HepG2 (cell line): ENCODE data around the gene EPX. TPM values are rescaled to one million over a fixed set of nuclear protein-coding genes. Genes with fewer than 3 reads are reported as not detected.

ENCODE experiments used
- AGO1 ChIP-seq: fragments of 200-400 bp; formaldehyde crosslinking; IDR thresholded peaks from 2 replicates; pipeline ENCODE4 v1.6.1; 2017; ENCODE audit warnings: mild to moderate bottlenecking, low read depth, low read length, moderate library complexity; ENCODE audit not compliant: poor library complexity, severe bottlenecking
- ETV5 ChIP-seq: IDR thresholded peaks from 2 replicates; pipeline ENCODE4 v1.6.1; 2018; ENCODE audit warnings: missing biosample characterization, missing genetic modification reagents, inconsistent platforms, borderline replicate concordance
- FOXM1 ChIP-seq: sonication (generic); formaldehyde crosslinking; IDR thresholded peaks from 2 replicates; pipeline ENCODE4 v1.5.0; 2020; ENCODE audit warnings: missing genetic modification reagents
- JDP2 ChIP-seq: sonication (generic); formaldehyde crosslinking; IDR thresholded peaks from 2 replicates; pipeline ENCODE4 v1.8.1; 2022; ENCODE audit warnings: missing genetic modification reagents, borderline replicate concordance
- MXI1 ChIP-seq: IDR thresholded peaks from 3 replicates; pipeline ENCODE4 v1.6.1; 2012; ENCODE audit warnings: low read depth, low read length, inconsistent platforms, borderline replicate concordance
- MYNN ChIP-seq: sonication (generic); formaldehyde crosslinking; IDR thresholded peaks from 2 replicates; pipeline ENCODE4 v1.4.0; 2020; ENCODE audit warnings: mild to moderate bottlenecking, low read depth, missing genetic modification reagents
- NFE2 ChIP-seq: sonication (generic); formaldehyde crosslinking; IDR thresholded peaks from 2 replicates; pipeline ENCODE4 v1.4.0; 2020; ENCODE audit warnings: missing genetic modification reagents
- PRPF4 ChIP-seq: fragments of 200-400 bp; formaldehyde crosslinking; IDR thresholded peaks from 2 replicates; pipeline ENCODE4 v1.6.1; 2016; ENCODE audit warnings: low read length, low read depth; ENCODE audit not compliant: poor library complexity, severe bottlenecking
- RBM39 ChIP-seq: fragments of 200-400 bp; formaldehyde crosslinking; IDR thresholded peaks from one replicate; pipeline ENCODE4 v1.6.1; 2018; ENCODE audit warnings: antibody characterized with exemption, mild to moderate bottlenecking, low read depth, low read length; ENCODE audit not compliant: poor library complexity, severe bottlenecking
- SOX5 ChIP-seq: IDR thresholded peaks from 2 replicates; pipeline ENCODE4 v1.6.1; 2016; ENCODE audit warnings: borderline replicate concordance
- SPEN ChIP-seq: sonication (generic); formaldehyde crosslinking; IDR thresholded peaks from 2 replicates; pipeline ENCODE4 v1.5.1; 2020; ENCODE audit warnings: low read depth, mild to moderate bottlenecking, missing genetic modification reagents
- ZFAT ChIP-seq: sonication (generic); formaldehyde crosslinking; conservative IDR thresholded peaks from 2 replicates; pipeline ENCODE4 v1.8.1; 2023; ENCODE audit warnings: missing genetic modification reagents, inconsistent platforms
- ZFY ChIP-seq: sonication (generic); formaldehyde crosslinking; IDR thresholded peaks from 2 replicates; pipeline ENCODE4 v1.4.0; 2020; ENCODE audit warnings: missing genetic modification reagents
- ZNF143 ChIP-seq: sonication (generic); formaldehyde crosslinking; IDR thresholded peaks from 2 replicates; pipeline ENCODE4 v1.4.0; 2020; ENCODE audit warnings: missing genetic modification reagents
- ZNF232 ChIP-seq: sonication (generic); formaldehyde crosslinking; IDR thresholded peaks from 2 replicates; pipeline ENCODE4 v1.4.0; 2020; ENCODE audit warnings: missing genetic modification reagents, borderline replicate concordance
- ZNF557 ChIP-seq: sonication (generic); formaldehyde crosslinking; IDR thresholded peaks from 2 replicates; pipeline ENCODE4 v1.4.0; 2020; ENCODE audit warnings: missing genetic modification reagents
- ZNF563 ChIP-seq: sonication (generic); formaldehyde crosslinking; IDR thresholded peaks from 2 replicates; pipeline ENCODE4 v1.8.0; 2022; ENCODE audit warnings: mild to moderate bottlenecking, moderate library complexity, missing genetic modification reagents
- ZNF713 ChIP-seq: sonication (generic); formaldehyde crosslinking; IDR thresholded peaks from 2 replicates; pipeline ENCODE4 v1.4.0; 2020; ENCODE audit warnings: mild to moderate bottlenecking, missing genetic modification reagents
- ZNF781 ChIP-seq: sonication (generic); formaldehyde crosslinking; IDR thresholded peaks from 2 replicates; pipeline ENCODE4 v1.5.1; 2020; ENCODE audit warnings: borderline replicate concordance, mild to moderate bottlenecking, missing genetic modification reagents; ENCODE audit errors: not compliant biosample characterization
- ZSCAN25 ChIP-seq: sonication (generic); formaldehyde crosslinking; IDR thresholded peaks from 2 replicates; pipeline ENCODE4 v1.8.0; 2022; ENCODE audit warnings: mild to moderate bottlenecking, missing genetic modification reagents
- polyA plus RNA-seq, 8 experiments: library from polyadenylated mRNA; depleted of rRNA in 3 of 8; stranded (reverse) in 7 of 8; unstranded in 1 of 8; fragments of >200 nt; fragmentation: Illumina TruSeq in 4 of 8; extraction: Trizol in 4 of 8; gene quantifications; 2 replicates each; pipeline versions ENCODE4 v1.2.1 to v1.2.3, GENCODE V29; 2011 to 2016; ENCODE audit warnings: low read depth in 4 of 8, missing spikeins in 1 of 8, mixed read lengths in 1 of 8; ENCODE audit not compliant: insufficient read depth in 1 of 8
- total RNA-seq, 5 experiments: library from RNA; depleted of rRNA; stranded (reverse); fragments of >200 nt; fragmentation: Illumina TruSeq; extraction: Trizol; gene quantifications; 2 replicates each; pipeline ENCODE4 v1.2.3, GENCODE V29; 2016; ENCODE audit warnings: low read depth in 1 of 5
- TF ChIP-seq, protein P1 (sequence below), 2 experiments: sonication (generic) in 1 of 2; formaldehyde crosslinking in 1 of 2; IDR thresholded peaks; 2 replicates each; pipeline versions ENCODE4 v1.5.1 to v1.6.1; 2011 to 2020; ENCODE audit warnings: borderline replicate concordance in 1 of 2, low read depth in 1 of 2, low read length in 1 of 2, mild to moderate bottlenecking in 1 of 2, missing genetic modification reagents in 1 of 2, moderate library complexity in 1 of 2
- TF ChIP-seq, protein P2 (sequence below): sonication (generic); formaldehyde crosslinking; IDR thresholded peaks from 2 replicates; pipeline ENCODE4 v1.4.0; 2020; ENCODE audit warnings: missing genetic modification reagents
- TF ChIP-seq, protein P3 (sequence below): IDR thresholded peaks from 2 replicates; pipeline ENCODE4 v1.6.1; 2012; ENCODE audit warnings: inconsistent platforms
- TF ChIP-seq, protein P4 (sequence below): sonication (generic); formaldehyde crosslinking; IDR thresholded peaks from 2 replicates; pipeline ENCODE4 v1.4.0; 2020; ENCODE audit warnings: low read depth, mild to moderate bottlenecking, missing genetic modification reagents

Gene EPX
- total and polyA plus RNA-seq, 2 of the 13 experiments (the other 11 are each of a cell fraction or from before 2014, with no cell fraction given), result not detected

DNA sequence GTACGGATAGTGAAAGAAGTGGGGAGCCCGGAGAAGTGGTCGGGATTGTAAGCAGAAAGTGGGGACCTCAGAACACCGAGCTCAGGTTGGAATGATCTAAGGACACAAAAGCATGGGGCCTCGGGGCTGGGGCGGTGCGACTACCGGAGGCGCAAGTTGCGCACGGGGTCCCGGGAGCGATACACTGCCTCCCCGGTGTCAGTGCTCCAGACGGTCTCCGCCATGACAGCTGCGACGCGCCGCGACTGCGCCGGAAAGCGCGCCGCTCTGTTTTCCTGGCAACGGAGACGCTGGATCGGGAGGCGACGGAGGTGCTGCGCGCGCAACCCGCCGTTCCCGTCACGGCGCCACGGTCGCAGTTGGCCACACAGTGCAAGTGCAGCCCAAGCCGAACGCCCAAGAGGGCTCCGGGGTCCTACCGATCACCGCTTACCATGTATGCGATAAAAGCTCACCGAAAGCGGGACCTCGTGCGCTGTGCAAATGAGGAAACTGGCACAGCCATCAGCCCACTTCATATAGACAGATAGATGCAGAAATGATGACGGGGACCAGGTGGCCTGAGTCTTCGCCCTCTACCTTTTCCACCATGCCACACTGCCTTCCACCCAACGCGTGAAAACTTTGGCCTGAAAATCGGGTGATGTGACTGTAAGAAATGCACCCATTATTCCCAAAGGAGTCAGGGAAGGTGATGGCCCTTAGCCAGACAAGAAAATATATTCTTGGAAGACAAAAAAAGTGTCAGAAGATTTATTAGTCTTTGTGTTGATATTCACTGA, 26.7 kb downstream of the EPX start, which contains the start of gene MKS1 (continued):
- TF ChIP-seq RBM39 (no peak), AGO1 (peak; percentile 75), MXI1 (peak; percentile 97; the same call in 2 of the 3 replicates), FOXM1 (peak; percentile 30; the same call in 1 of the 2 replicates), ZNF713 (CRISPR knock-in tag) (peak; percentile 53; the same call in 1 of the 2 replicates), SOX5 (no peak; the same call in none of the 2 replicates), ZSCAN25 (CRISPR knock-in tag) (peak; percentile 80; the same call in 1 of the 2 replicates), ZNF557 (CRISPR knock-in tag) (no peak), ZNF232 (CRISPR knock-in tag) (peak; percentile 93), NFE2 (CRISPR knock-in tag) (0 out of 2 replicates have a peak, but pooled peaks have one; percentile 23), MYNN (0 out of 2 replicates have a peak, but pooled peaks have one; percentile 29), PRPF4 (no peak), ETV5 (peak; percentile 65), SPEN (CRISPR knock-in tag) (peak; percentile 91), ZNF781 (CRISPR knock-in tag) (no peak), ZFAT (CRISPR knock-in tag) (no peak), ZNF563 (CRISPR knock-in tag) (peak; percentile 90; the same call in 1 of the 2 replicates), ZNF143 (CRISPR knock-in tag) (peak; percentile 54; the same call in 1 of the 2 replicates), ZFY (CRISPR knock-in tag) (peak; percentile 78), JDP2 (CRISPR knock-in tag) (no peak)
- TF ChIP-seq, protein P1, sequence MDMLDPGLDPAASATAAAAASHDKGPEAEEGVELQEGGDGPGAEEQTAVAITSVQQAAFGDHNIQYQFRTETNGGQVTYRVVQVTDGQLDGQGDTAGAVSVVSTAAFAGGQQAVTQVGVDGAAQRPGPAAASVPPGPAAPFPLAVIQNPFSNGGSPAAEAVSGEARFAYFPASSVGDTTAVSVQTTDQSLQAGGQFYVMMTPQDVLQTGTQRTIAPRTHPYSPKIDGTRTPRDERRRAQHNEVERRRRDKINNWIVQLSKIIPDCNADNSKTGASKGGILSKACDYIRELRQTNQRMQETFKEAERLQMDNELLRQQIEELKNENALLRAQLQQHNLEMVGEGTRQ (IDR thresholded peaks at IDR 0.05; ENCODE audit: low read depth, low read length), result no peak
- TF ChIP-seq, protein P1 (CRISPR knock-in tag; IDR thresholded peaks at IDR 0.05; ENCODE audit: borderline replicate concordance), result 0 out of 2 replicates have a peak, but pooled peaks have one; percentile 45
- TF ChIP-seq, protein P2, sequence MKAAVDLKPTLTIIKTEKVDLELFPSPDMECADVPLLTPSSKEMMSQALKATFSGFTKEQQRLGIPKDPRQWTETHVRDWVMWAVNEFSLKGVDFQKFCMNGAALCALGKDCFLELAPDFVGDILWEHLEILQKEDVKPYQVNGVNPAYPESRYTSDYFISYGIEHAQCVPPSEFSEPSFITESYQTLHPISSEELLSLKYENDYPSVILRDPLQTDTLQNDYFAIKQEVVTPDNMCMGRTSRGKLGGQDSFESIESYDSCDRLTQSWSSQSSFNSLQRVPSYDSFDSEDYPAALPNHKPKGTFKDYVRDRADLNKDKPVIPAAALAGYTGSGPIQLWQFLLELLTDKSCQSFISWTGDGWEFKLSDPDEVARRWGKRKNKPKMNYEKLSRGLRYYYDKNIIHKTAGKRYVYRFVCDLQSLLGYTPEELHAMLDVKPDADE (CRISPR knock-in tag), result peak; percentile 17; the same call in 1 of the 2 replicates
- TF ChIP-seq, protein P3, sequence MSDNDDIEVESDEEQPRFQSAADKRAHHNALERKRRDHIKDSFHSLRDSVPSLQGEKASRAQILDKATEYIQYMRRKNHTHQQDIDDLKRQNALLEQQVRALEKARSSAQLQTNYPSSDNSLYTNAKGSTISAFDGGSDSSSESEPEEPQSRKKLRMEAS, result peak; percentile 81
- TF ChIP-seq, protein P4, sequence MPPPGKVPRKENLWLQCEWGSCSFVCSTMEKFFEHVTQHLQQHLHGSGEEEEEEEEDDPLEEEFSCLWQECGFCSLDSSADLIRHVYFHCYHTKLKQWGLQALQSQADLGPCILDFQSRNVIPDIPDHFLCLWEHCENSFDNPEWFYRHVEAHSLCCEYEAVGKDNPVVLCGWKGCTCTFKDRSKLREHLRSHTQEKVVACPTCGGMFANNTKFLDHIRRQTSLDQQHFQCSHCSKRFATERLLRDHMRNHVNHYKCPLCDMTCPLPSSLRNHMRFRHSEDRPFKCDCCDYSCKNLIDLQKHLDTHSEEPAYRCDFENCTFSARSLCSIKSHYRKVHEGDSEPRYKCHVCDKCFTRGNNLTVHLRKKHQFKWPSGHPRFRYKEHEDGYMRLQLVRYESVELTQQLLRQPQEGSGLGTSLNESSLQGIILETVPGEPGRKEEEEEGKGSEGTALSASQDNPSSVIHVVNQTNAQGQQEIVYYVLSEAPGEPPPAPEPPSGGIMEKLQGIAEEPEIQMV (CRISPR knock-in tag), result peak; percentile 81
